ENCODE measurements around the gene SELE.

Gene SELE

GRCh38 chr1:169779150-169779549 lies 45.3 kb upstream of the SELE start:
- H2AFZ ChIP-seq (ENCODE audit: low read length), result no peak overlapping the region
- TF ChIP-seq, protein P1, sequence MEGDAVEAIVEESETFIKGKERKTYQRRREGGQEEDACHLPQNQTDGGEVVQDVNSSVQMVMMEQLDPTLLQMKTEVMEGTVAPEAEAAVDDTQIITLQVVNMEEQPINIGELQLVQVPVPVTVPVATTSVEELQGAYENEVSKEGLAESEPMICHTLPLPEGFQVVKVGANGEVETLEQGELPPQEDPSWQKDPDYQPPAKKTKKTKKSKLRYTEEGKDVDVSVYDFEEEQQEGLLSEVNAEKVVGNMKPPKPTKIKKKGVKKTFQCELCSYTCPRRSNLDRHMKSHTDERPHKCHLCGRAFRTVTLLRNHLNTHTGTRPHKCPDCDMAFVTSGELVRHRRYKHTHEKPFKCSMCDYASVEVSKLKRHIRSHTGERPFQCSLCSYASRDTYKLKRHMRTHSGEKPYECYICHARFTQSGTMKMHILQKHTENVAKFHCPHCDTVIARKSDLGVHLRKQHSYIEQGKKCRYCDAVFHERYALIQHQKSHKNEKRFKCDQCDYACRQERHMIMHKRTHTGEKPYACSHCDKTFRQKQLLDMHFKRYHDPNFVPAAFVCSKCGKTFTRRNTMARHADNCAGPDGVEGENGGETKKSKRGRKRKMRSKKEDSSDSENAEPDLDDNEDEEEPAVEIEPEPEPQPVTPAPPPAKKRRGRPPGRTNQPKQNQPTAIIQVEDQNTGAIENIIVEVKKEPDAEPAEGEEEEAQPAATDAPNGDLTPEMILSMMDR (conservative IDR thresholded peaks at IDR 0.05; ENCODE audit: low read length), result no peak
- no peak for TF ChIP-seq EZH2phosphoT487 (IDR thresholded peaks at IDR 0.05; ENCODE audit: borderline replicate concordance)

DNA sequence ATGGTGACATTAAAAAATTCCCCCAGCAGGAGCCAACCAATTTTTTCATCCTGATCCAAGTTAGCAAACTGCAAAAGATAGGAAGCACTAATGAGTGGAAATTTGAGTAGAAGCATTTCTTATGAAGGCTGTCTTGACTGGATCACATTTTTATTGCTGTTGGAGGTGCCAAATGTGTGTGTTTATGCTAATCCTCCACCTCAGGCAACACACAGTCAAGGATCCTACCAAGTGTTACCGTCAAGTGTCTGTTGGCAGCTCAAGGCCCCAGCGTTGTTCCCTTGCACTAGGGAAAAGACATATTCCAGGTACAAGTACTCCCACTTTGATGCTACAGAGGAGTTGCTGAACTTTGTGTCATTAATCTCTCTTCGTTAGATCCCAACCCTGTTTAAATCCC lies 42.6 kb upstream of the SELE start:
- Histone ChIP-seq H4K20me1 (ENCODE audit: insufficient read depth, low read length, poor library complexity, severe bottlenecking) (no peaks in the 10 kb centered on the region), H3K4me3 (ENCODE audit: low read length, poor library complexity, severe bottlenecking) (no peak overlapping the region), H3K4me2 (ENCODE audit: low read depth, low read length, poor library complexity, severe bottlenecking) (no peak overlapping the region), H3K27me3 (ENCODE audit: insufficient read depth, low read length, poor library complexity, severe bottlenecking) (no peaks in the 10 kb centered on the region), H3K36me3 (ENCODE audit: insufficient read depth, low read length) (no peaks in the 10 kb centered on the region), H3K9me2 (replicated peaks; ENCODE audit: low read depth, low read length) (no peaks in the 10 kb centered on the region), H3K79me2 (ENCODE audit: insufficient read depth, low read length) (no peaks in the 10 kb centered on the region), H3F3A (ENCODE audit: low read depth) (no peaks in the 10 kb centered on the region; the same call in 1 of the 2 replicates), H3K9me3 (ENCODE audit: insufficient read depth, low read depth, low read length) (no peaks in the 10 kb centered on the region), H3K9ac (ENCODE audit: low read depth, low read length, poor library complexity, severe bottlenecking) (no peak overlapping the region), H2AFZ (ENCODE audit: low read length) (no peak overlapping the region), H3K4me1 (ENCODE audit: insufficient read depth, low read length, poor library complexity, severe bottlenecking) (peaks cover 11% of the 10 kb centered on the region)
- no peak for TF ChIP-seq EZH2phosphoT487 (IDR thresholded peaks at IDR 0.05; ENCODE audit: borderline replicate concordance)
- TF ChIP-seq, protein P1 (conservative IDR thresholded peaks at IDR 0.05; ENCODE audit: low read length), result no peak

More at GRCh38 chr1:169779150-169779549, 45.3 kb upstream of the SELE start:
- Histone ChIP-seq H3F3A (ENCODE audit: low read depth) (no peaks in the 10 kb centered on the region; the same call in 1 of the 2 replicates), H4K20me1 (ENCODE audit: insufficient read depth, low read length, poor library complexity, severe bottlenecking) (no peaks in the 10 kb centered on the region), H3K79me2 (ENCODE audit: insufficient read depth, low read length) (no peaks in the 10 kb centered on the region), H3K4me3 (ENCODE audit: low read length, poor library complexity, severe bottlenecking) (no peak overlapping the region), H3K9ac (ENCODE audit: low read depth, low read length, poor library complexity, severe bottlenecking) (no peak overlapping the region), H3K4me1 (ENCODE audit: insufficient read depth, low read length, poor library complexity, severe bottlenecking) (peaks cover 11% of the 10 kb centered on the region), H3K9me3 (ENCODE audit: insufficient read depth, low read depth, low read length) (no peaks in the 10 kb centered on the region), H3K9me2 (replicated peaks; ENCODE audit: low read depth, low read length) (no peaks in the 10 kb centered on the region), H3K4me2 (ENCODE audit: low read depth, low read length, poor library complexity, severe bottlenecking) (no peak overlapping the region), H3K27me3 (ENCODE audit: insufficient read depth, low read length, poor library complexity, severe bottlenecking) (no peaks in the 10 kb centered on the region), H3K36me3 (ENCODE audit: insufficient read depth, low read length) (no peaks in the 10 kb centered on the region)

DNA sequence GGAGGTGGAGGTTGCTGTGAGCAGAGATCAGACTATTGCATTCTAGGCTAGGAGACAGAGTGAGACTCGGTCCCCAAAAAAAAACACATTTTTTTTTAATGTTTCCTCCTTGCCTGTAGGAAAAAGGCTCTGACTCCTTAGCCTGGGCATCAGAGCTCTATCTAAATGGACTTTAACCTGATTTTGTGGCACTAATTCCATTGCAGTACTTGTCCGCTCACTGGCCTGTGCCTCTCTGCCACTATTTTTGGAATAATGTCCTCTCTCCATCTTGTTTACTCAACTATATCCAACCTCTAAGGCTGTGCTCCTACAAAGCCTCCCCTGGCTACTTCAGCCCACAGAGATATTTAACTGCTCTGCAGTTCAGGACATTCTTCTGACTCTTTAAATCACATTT lies 34.3 kb upstream of the SELE start:
- no peaks in the 10 kb centered on the region for H3K79me2 ChIP-seq (ENCODE audit: insufficient read depth, low read length)
- peaks cover 12% of the 10 kb centered on the region for H3K4me1 ChIP-seq (ENCODE audit: insufficient read depth, low read length, poor library complexity, severe bottlenecking)
- H3F3A ChIP-seq (ENCODE audit: low read depth), result no peaks in the 10 kb centered on the region
- no peaks in the 10 kb centered on the region for H3K9me2 ChIP-seq (replicated peaks; ENCODE audit: low read depth, low read length)
- no peak overlapping the region for H3K4me2 ChIP-seq (ENCODE audit: low read depth, low read length, poor library complexity, severe bottlenecking)
- no peaks in the 10 kb centered on the region for H4K20me1 ChIP-seq (ENCODE audit: insufficient read depth, low read length, poor library complexity, severe bottlenecking)
- no peaks in the 10 kb centered on the region for H3K9me3 ChIP-seq (ENCODE audit: insufficient read depth, low read depth, low read length)
- no peak overlapping the region for H2AFZ ChIP-seq (ENCODE audit: low read length)
- H3K27me3 ChIP-seq (ENCODE audit: insufficient read depth, low read length, poor library complexity, severe bottlenecking), result no peaks in the 10 kb centered on the region
- no peaks in the 10 kb centered on the region for H3K36me3 ChIP-seq (ENCODE audit: insufficient read depth, low read length)
- H3K9ac ChIP-seq (ENCODE audit: low read depth, low read length, poor library complexity, severe bottlenecking), result no peak overlapping the region
- H3K4me3 ChIP-seq (ENCODE audit: low read length, poor library complexity, severe bottlenecking), result no peak overlapping the region
- TF ChIP-seq, protein P1 (conservative IDR thresholded peaks at IDR 0.05; ENCODE audit: low read length), result no peak
- TF ChIP-seq EZH2phosphoT487 (IDR thresholded peaks at IDR 0.05; ENCODE audit: borderline replicate concordance), result no peak
